ENCODE measurements around the gene GPI. TPM values are rescaled to one million over a fixed set of nuclear protein-coding genes. Genes with fewer than 3 reads are reported as not detected.

GPI gene
- total and polyA plus RNA-seq, 2 of the 8 experiments (the other 6 are each of a cell fraction or from before 2014, with no cell fraction given), result 171 to 360 TPM

- POLR2A ChIA-PET (ENCODE audit: partially characterized antibody), result no interaction called here
- FAIRE-seq, result no peak
Observed at GRCh38 chr19:34418300-34418699, 53.3 kb downstream of the GPI start.

More at GRCh38 chr19:34418300-34418699, 53.3 kb downstream of the GPI start:
- Histone ChIP-seq H3K4me1 (replicated peaks in 1 of 4; ENCODE audit: control insufficient read depth in 3 of 4, insufficient read depth in 4 of 4, low read length in 3 of 4) (no peaks in the 10 kb centered on the region), H2AFZ (ENCODE audit: low read length) (no peak overlapping the region), H2BK12ac (ENCODE audit: low read depth, low read length) (no peak overlapping the region), H2BK120ac (replicated peaks; ENCODE audit: low read depth, low read length) (no peak overlapping the region), H2BK15ac (ENCODE audit: low read length) (no peak overlapping the region), H3K4me2 (ENCODE audit: insufficient read depth in 1 of 2, low read depth in 2 of 2, low read length in 2 of 2) (no peak overlapping the region), H3K9ac (replicated peaks in 1 of 4; ENCODE audit: extremely low read depth in 1 of 4, low read depth in 3 of 4, low read length in 3 of 4) (no peak overlapping the region), H3K79me2 (ENCODE audit: control insufficient read depth in 1 of 2, insufficient read depth in 2 of 2, low read length in 2 of 2) (peaks cover 0 to 5% of the 10 kb centered on the region in 2 experiments; a peak in 1 of 4 replicates), H4K8ac (ENCODE audit: extremely low read depth, insufficient read depth, low read length) (no peak overlapping the region), H3K4me3 (ENCODE audit: extremely low read depth in 1 of 4, insufficient read depth in 2 of 4, low read depth in 3 of 4, low read length in 4 of 4) (no peak overlapping the region), H3K36me3 (ENCODE audit: control insufficient read depth in 2 of 4, insufficient read depth in 4 of 4, low read length in 3 of 4) (peaks cover 9 to 52% (median 38%) of the 10 kb centered on the region in 4 experiments), H2BK5ac (ENCODE audit: low read depth, low read length) (no peak overlapping the region), H3K27ac (ENCODE audit: low read depth, low read length) (no peak overlapping the region), H4K91ac (replicated peaks; ENCODE audit: insufficient read length, low read length) (no peak overlapping the region), H2AK5ac (ENCODE audit: low read depth, low read length) (no peak overlapping the region), H4K5ac (ENCODE audit: insufficient read length, low read depth, low read length) (no peak overlapping the region), H3K56ac (replicated peaks; ENCODE audit: insufficient read length, low read depth, low read length) (no peak overlapping the region), H3K23ac (ENCODE audit: insufficient read length) (no peak overlapping the region), H3K79me1 (ENCODE audit: low read depth, low read length) (no peaks in the 10 kb centered on the region; the same call in 1 of the 2 replicates), H3K9me3 (ENCODE audit: insufficient read depth in 2 of 2, low read depth in 1 of 2, low read length in 1 of 2) (no peaks in the 10 kb centered on the region), H3K27me3 (replicated peaks in 1 of 4; ENCODE audit: control insufficient read depth in 3 of 4, extremely low read depth in 1 of 4, insufficient read depth in 3 of 4, low read length in 3 of 4) (no peaks in the 10 kb centered on the region), H3K18ac (ENCODE audit: extremely low read depth, low read length) (no peak overlapping the region), H4K20me1 (replicated peaks in 1 of 2; ENCODE audit: control insufficient read depth in 1 of 2, insufficient read depth in 2 of 2, low read length in 2 of 2) (peaks cover 0 to 3% of the 10 kb centered on the region in 2 experiments), H3K23me2 (ENCODE audit: low read depth, low read length) (no peaks in the 10 kb centered on the region), H3K4ac (replicated peaks; ENCODE audit: insufficient read length, low read depth, low read length) (no peak overlapping the region), H2BK20ac (ENCODE audit: low read length) (no peak overlapping the region), H3K14ac (ENCODE audit: insufficient read length) (no peak overlapping the region)
- WGBS, 2 experiments (ENCODE audit: extremely low coverage in 1 of 2, insufficient coverage in 1 of 2, insufficient read length in 1 of 2, insufficient replicate concordance in 2 of 2, low coverage in 1 of 2, low lambda C conversion rate in 2 of 2, missing lambda C conversion rate in 1 of 2), result 98% methylated on average over 4 of the region's 4 CpGs; no CpG with 5 or more reads in 1 of the 2 experiments
- no peak for DNase-seq (ENCODE audit: low read depth in 1 of 2, low spot score in 2 of 2)
- TF ChIP-seq EGR1 (IDR thresholded peaks at IDR 0.05; ENCODE audit: borderline replicate concordance, low read depth, low read length), result no peak
- TF ChIP-seq RFX5 (IDR thresholded peaks at IDR 0.05; ENCODE audit: borderline replicate concordance, low read depth, low read length), result no peak
- TF ChIP-seq SIX5 (IDR thresholded peaks at IDR 0.05; ENCODE audit: low read depth, low read length), result no peak
- TF ChIP-seq KDM4A (IDR thresholded peaks at IDR 0.05; ENCODE audit: low read depth, low read length, severe bottlenecking), result no peak
- TF ChIP-seq TAF7 (optimal IDR thresholded peaks at IDR 0.05; ENCODE audit: borderline replicate concordance, low read depth, low read length), result no peak
- TF ChIP-seq SRF (IDR thresholded peaks at IDR 0.05; ENCODE audit: low read depth, low read length), result no peak
- no peak for TF ChIP-seq ATF2 (IDR thresholded peaks at IDR 0.05; ENCODE audit: low read length)
- no peak for TF ChIP-seq TCF12 (IDR thresholded peaks at IDR 0.05; ENCODE audit: low read depth, low read length)
- TF ChIP-seq SUZ12 (IDR thresholded peaks at IDR 0.05; ENCODE audit: low read length), result no peak
- TF ChIP-seq HDAC6 (IDR thresholded peaks at IDR 0.05; ENCODE audit: low read depth, low read length), result no peak
- no peak for TF ChIP-seq NANOG (IDR thresholded peaks at IDR 0.05; ENCODE audit: insufficient read depth, low read depth, low read length, poor library complexity, severe bottlenecking)
- CTCF ChIA-PET (ENCODE audit: partially characterized antibody), result no interaction called here
